GM12892 (cell line): Measurements from ENCODE around the gene HILPDA.
A peak's percentile ranks its signal among the peaks of the same experiment; 100 is the strongest.

ENCODE experiments used
- DNase-seq: peaks from one replicate; pipeline ENCODE4 v3.0.0; 2011; ENCODE audit not compliant: insufficient read length
- FAIRE-seq: peaks from 2 replicates; lab custom pipeline; 2011; peaks lifted over from hg19 to GRCh38; lab: Jason Lieb, UNC
- POLR2A ChIP-seq: IDR thresholded peaks from 2 replicates; pipeline ENCODE4 v1.6.1; 2011; ENCODE audit warnings: low read depth, low read length, control low read depth
- POLR2AphosphoS5 ChIP-seq: IDR thresholded peaks from 2 replicates; pipeline ENCODE4 v1.6.1; 2011; ENCODE audit warnings: low read depth, low read length, control low read depth
- TAF1 ChIP-seq: IDR thresholded peaks from 2 replicates; pipeline ENCODE4 v1.6.1; 2011; ENCODE audit warnings: low read depth, mild to moderate bottlenecking, control low read depth, low read length, borderline replicate concordance

The HILPDA gene

DNA sequence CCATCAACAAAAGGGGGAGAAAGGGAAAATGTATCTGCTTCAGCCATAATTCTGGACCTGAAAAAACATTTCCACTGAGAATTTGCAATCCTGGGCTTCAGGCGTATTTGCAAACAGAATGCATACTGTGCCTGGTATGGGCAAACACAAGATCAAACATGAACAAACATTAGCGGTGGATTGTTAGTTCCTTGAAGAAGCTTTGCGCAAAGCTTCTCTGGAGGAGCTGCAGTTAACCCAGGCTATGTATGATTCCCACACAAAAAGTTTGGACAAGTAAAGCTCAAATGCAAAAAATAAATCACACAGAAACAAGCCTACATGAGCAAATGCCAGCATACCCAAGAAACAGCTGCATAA is 20.4 kb upstream of the HILPDA start:
- FAIRE-seq (no peak), DNase-seq (no peak)
- no peak for TF ChIP-seq TAF1
- TF ChIP-seq POLR2AphosphoS5: no peak
- no peak for TF ChIP-seq POLR2A

DNA sequence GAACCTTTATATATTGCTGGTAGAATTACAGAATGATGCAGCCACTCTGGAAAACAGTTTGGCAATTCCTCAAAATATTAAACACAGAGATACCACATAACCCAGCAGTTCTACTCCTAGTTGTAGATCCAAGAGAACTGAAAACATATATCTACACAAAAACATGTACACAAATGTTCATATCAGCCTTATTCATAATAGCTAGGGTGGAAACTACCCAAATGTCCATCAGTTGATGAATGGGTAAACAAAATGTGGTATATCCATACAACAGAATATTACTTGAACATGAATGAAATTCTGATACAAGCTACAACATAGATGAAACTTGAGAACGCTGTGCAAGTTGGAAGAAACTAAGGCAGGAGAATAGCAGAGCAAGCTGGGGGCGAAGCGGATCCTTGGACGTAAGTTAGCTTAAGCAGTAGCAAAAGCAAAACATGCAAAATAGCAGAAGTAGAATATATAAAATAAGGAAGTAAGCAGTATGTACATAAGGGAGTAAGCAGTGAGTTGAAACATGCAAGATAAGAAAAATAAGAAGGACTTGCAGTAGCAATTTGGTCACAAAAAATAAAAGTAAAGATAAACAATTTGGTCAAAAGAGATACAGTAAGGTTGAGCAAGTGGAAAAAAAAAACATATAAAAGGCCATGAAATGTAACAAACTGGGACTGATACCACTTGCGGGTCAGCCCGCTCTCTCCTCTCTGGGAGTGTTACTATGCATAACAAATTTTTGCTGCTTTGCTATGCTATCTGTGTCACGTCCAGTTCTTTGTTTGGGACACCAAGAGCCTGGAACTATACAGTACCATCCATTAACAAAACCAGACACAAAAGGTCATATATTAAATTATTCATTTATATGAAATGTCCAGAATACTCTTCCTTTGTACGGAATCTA is 18.0 kb upstream of the HILPDA start:
- no peak for DNase-seq
- FAIRE-seq: peak; percentile 27
- TF ChIP-seq TAF1: no peak
- no peak for TF ChIP-seq POLR2AphosphoS5
- TF ChIP-seq POLR2A: no peak

DNA sequence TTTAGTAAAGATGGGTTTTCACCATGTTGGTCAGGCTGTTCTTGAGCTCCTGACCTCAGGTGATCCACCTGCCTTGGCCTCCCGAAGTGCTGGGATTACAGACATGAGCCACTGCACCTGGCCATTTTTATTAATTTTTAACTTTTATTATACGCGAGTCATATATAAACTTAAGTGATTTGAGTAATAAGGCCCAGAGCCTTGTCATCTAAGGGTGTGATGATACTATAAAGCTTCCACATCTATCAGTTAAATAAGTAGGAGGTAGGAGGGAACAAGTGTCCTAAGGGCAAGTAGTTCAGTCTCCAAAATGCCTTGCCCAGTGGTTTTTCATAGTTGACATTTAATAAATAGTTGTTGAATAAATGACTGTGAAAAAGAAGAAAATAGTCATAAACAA is 13.3 kb upstream of the HILPDA start:
- FAIRE-seq (no peak), DNase-seq (no peak)
- no peak for TF ChIP-seq POLR2A
- TF ChIP-seq TAF1: no peak

DNA sequence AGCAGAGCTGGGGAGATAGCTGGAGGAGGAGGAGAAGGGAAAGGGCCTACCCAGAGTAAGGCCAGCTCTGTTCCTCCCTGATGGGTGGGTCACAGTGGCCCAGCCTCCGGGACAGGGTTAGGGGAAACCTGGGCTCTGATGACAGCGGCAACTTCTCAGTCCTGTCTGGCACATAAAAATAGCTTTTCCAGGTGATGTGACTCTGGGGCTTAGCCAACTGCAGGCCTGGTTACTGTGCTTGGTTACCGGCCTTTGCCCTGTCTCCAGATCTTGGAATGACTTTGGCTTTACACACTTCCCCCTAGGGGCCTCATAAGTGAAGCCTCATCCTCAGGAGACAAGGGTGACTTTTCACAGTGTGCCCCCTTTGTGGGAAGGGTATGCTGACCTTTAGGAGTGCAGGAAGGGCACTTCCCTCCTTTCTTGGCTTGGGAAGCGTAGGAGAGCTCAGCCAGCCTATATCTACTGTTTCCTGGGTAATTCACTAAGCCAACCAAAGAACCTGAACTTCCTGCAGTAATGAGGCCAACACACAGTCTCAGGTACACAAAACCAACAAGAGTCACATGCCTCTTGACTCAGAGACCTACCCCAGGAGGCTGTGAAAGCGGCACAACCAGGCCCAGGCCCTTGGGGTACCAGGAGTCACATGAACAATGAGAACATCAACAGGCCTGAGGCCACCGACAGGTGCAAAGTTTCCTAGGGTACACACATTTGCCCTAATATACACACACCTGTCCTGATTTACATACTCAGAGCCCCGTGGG is 11.7 kb upstream of the HILPDA start:
- TF ChIP-seq POLR2AphosphoS5: no peak
- no peak for TF ChIP-seq TAF1
- TF ChIP-seq POLR2A: no peak
- DNase-seq (no peak), FAIRE-seq (peak; percentile 62)

DNA sequence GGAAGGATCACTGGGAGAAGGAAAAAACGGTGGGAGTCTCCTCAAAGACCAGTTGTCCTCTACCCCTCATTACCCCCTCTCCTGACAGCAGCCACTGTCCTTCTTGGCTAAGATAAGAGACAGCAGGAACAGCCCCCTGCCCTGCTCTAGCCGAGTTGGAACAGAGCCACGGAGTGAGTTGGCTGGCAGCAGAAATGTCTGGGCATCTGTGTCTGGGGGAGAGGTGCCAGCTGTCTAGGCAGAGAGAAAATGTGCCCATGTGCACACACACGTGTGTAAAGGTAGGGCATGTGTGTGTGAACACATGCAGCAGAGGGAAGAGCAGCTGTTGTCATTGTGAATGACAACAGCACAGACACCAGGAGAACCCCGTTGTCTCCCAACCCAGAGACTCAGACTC is 9.4 kb upstream of the HILPDA start:
- FAIRE-seq (no peak), DNase-seq (no peak)
- TF ChIP-seq POLR2A (no peak), POLR2AphosphoS5 (no peak), TAF1 (no peak)

DNA sequence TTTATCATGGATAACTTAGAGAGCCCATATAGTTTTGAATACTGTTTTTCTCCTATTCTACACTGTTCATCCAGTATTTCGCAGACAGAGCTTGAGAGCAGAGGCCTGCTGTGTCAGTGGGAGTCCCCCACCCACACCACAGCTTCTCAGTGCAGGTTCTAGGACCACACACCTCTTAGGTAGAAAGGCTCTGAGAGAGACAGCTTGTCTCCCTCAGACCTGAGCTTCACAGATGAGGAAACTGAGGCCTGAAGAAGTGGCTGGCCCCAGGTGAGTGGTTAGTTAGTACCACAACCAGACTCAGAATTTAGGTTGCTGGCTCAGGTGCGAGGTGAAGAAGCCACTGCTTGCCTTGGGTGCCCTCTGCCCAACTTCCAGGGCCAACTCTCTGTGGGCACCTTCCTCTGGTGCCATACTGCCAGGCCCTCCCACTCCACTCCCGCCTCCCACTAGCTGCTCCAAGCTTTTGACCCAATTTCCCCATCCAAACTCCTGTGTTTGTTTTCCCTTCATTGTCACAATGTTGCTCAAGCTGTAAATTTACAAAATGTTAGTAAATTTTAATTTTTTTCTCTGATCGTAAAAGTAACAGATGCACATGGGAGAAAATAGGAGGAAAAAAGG is 7.6 kb upstream of the HILPDA start:
- no peak for FAIRE-seq
- DNase-seq: no peak
- TF ChIP-seq TAF1 (no peak), POLR2AphosphoS5 (no peak), POLR2A (no peak)

DNA sequence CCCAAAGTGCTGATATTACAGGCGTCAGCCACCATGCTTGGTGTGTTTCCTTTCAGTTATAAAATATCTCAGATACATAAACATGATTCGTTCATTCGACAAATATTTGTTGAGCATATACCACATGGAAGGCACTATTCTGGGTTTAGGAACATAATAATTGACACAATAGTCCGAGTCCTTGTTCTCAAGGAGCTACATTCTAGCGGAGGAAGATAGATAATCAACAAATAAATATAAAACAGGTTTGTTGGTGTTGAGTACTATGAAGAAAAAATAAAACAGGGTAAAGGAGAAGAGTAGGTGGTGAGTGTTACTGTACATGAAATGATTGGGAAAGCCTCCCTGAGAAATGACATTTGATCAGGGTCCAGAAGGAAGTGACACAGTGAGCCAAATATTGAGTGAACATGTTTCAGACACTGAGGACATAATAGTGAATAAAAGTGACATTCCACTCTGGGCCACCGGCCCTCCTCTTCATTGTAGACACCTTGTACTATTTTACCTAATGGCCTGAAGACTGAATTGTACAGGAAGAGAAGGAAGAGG is 6.9 kb upstream of the HILPDA start:
- FAIRE-seq: no peak
- no peak for DNase-seq
- TF ChIP-seq TAF1 (no peak), POLR2A (no peak), POLR2AphosphoS5 (no peak)

DNA sequence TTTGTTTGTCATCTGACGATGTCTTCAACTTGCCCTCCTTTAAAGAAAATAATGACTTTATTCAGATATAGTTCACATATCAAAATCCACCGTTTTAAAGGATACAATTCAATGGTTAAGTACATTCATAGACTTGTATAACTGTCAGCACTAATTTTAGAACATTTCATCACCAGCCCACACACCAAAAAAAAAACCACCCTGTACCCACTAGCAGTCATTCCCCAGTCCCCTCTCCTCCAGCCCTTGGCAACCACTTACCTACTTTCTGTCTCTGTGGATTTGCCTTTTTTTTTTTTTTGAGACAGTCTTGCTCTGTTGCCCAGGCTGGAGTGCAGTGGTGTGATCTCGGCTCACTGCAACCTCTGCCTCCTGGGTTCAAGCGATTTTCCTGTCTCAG is 5.3 kb upstream of the HILPDA start:
- TF ChIP-seq POLR2AphosphoS5 (no peak), TAF1 (no peak), POLR2A (no peak)
- no peak for FAIRE-seq
- no peak for DNase-seq

DNA sequence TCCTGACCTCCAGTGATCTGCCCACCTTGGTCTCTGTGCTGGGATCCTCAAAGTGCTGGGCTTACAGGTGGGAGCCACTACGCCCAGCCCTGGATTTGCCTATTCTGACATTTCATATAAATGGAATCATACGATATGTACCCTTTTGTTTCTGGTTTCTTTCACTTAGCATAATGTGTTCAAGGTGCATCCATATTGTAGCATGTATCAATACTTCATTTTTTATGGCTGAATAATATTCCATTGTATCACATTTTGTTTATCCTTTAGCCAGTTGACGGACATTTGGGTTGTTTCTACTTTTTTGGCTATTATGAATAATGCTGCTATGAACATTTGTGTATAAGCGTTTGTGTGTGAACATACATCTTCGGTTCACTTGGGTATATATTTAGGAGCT is 4.8 kb upstream of the HILPDA start:
- TF ChIP-seq POLR2AphosphoS5: no peak
- no peak for TF ChIP-seq POLR2A
- TF ChIP-seq TAF1: no peak
- FAIRE-seq (no peak), DNase-seq (no peak)

DNA sequence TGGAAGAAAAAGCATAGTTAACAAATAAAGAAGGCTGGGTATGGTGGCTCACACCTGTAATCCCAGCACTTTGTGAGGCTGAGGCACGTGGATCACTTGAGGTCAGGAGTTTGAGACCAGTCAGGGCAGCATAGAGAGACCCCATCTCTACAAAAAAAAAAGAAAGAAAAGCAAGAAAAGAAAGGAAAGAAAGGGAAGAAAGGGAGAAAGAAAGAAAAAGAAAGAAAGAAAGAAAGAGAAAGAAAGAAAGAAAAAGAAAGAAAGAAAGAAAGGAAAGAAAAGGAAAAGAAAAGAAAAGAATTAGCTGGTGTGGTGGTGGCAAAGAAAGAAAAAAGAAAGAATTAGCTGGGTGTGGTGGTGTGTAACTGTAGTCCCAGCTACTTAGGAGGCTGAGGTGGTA is 3.1 kb upstream of the HILPDA start:
- no peak for DNase-seq
- TF ChIP-seq TAF1: no peak
- no peak for FAIRE-seq
